ENCODE measurements around the gene GPR146. TPM values are rescaled to one million over a fixed set of nuclear protein-coding genes. Genes with fewer than 3 reads are reported as not detected.

Gene GPR146
- total RNA-seq, 1 donor from 2014 or later = 0.79 TPM

DNA sequence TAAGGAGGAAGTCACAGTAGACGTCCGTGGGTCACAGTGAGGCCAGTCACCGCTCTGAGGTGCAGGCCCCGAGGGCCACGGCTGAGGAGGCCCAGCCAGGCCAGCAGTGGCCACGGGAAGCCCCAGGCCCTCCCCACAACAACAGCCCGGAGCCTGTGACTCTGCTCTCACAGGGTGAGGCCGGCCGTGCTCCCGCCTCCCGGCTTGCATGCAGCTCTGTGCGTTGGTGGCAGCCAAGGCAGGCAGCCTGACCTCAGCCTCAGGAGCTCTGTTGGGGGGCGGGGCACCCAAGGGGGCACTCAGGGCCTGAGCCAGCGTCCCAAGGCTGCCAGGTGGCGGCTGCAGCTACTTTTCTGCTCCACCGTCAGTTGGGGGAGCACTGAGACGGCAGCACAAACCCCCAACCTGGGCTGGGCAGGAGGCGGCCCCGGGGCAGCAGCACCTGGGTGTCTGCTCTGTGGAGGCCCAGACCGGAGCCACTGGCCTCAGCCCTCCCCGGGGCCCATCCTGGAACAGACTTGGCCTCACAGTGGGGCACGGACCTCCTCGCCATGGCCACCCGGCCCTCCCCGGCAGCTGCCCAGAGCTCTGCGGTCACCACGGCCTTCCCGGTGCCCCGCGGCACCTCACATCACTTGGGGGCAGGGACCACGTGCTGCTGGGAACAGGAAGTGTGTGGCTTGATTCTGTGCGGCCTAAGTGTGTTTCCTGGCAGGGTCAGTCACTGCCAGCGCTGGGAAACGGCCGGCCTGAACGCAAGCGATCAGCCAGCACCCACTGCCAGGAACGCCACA, 48.1 kb upstream of the GPR146 start:
- TF ChIP-seq EZH2 (IDR thresholded peaks at IDR 0.05) = no peak
- TF ChIP-seq EZH2phosphoT487 (IDR thresholded peaks at IDR 0.05) = no peak
- TF ChIP-seq, protein P1, sequence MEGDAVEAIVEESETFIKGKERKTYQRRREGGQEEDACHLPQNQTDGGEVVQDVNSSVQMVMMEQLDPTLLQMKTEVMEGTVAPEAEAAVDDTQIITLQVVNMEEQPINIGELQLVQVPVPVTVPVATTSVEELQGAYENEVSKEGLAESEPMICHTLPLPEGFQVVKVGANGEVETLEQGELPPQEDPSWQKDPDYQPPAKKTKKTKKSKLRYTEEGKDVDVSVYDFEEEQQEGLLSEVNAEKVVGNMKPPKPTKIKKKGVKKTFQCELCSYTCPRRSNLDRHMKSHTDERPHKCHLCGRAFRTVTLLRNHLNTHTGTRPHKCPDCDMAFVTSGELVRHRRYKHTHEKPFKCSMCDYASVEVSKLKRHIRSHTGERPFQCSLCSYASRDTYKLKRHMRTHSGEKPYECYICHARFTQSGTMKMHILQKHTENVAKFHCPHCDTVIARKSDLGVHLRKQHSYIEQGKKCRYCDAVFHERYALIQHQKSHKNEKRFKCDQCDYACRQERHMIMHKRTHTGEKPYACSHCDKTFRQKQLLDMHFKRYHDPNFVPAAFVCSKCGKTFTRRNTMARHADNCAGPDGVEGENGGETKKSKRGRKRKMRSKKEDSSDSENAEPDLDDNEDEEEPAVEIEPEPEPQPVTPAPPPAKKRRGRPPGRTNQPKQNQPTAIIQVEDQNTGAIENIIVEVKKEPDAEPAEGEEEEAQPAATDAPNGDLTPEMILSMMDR (IDR thresholded peaks at IDR 0.05) = no peak
- H3K4me1 Mint-ChIP-seq = peaks cover 22% of the 10 kb centered on the region
- H3K36me3 ChIP-seq = no peaks in the 10 kb centered on the region
- H3K9me3 ChIP-seq (ENCODE audit: low read depth) = no peaks in the 10 kb centered on the region
- no peak overlapping the region for H3K4me2 ChIP-seq
- no peak overlapping the region for H3K4me3 Mint-ChIP-seq
- H3F3A ChIP-seq (ENCODE audit: low read depth) = peaks cover 21% of the 10 kb centered on the region
- H3K9ac ChIP-seq = no peak overlapping the region
- H3K27me3 ChIP-seq = no peaks in the 10 kb centered on the region
- H3K27ac Mint-ChIP-seq = no peak overlapping the region
- no peaks in the 10 kb centered on the region for H3K79me2 ChIP-seq (ENCODE audit: low read depth)
- no peak overlapping the region for H2AFZ ChIP-seq (replicated peaks)
- peaks cover 6% of the 10 kb centered on the region for H3K27me3 Mint-ChIP-seq (ENCODE audit: insufficient read depth, low read depth)
- no peak for DNase-seq (ENCODE audit: low spot score)
- no peak overlapping the region for H3K27ac ChIP-seq
- no peaks in the 10 kb centered on the region for H3K36me3 Mint-ChIP-seq
- peaks cover 10% of the 10 kb centered on the region for H3K4me1 ChIP-seq
- H4K20me1 ChIP-seq (ENCODE audit: low read depth) = peaks cover 6% of the 10 kb centered on the region
- H3K9me3 Mint-ChIP-seq = no peaks in the 10 kb centered on the region
- no peak overlapping the region for H3K4me3 ChIP-seq

GRCh38 chr7:997404-998395, 46.6 kb upstream of the GPR146 start:
- H3K9me3 Mint-ChIP-seq = no peaks in the 10 kb centered on the region
- Histone ChIP-seq H3K4me2 (no peak overlapping the region), H3K4me3 (no peak overlapping the region), H3K4me1 (peaks cover 10% of the 10 kb centered on the region), H3K79me2 (ENCODE audit: low read depth) (no peaks in the 10 kb centered on the region), H3K36me3 (no peaks in the 10 kb centered on the region), H3K9ac (peak overlapping the region; percentile 6), H3F3A (ENCODE audit: low read depth) (peaks cover 21% of the 10 kb centered on the region), H3K9me3 (ENCODE audit: low read depth) (no peaks in the 10 kb centered on the region), H2AFZ (replicated peaks) (no peak overlapping the region), H4K20me1 (ENCODE audit: low read depth) (peaks cover 6% of the 10 kb centered on the region), H3K27me3 (no peaks in the 10 kb centered on the region), H3K27ac (no peak overlapping the region)
- peaks cover 4% of the 10 kb centered on the region for H3K27me3 Mint-ChIP-seq (ENCODE audit: insufficient read depth, low read depth)
- TF ChIP-seq EZH2phosphoT487 (IDR thresholded peaks at IDR 0.05) = no peak
- TF ChIP-seq, protein P1 (IDR thresholded peaks at IDR 0.05) = peak; percentile 21
- TF ChIP-seq EZH2 (IDR thresholded peaks at IDR 0.05) = no peak
- H3K4me1 Mint-ChIP-seq = peaks cover 22% of the 10 kb centered on the region
- H3K4me3 Mint-ChIP-seq = no peak overlapping the region
- H3K27ac Mint-ChIP-seq = no peak overlapping the region
- no peaks in the 10 kb centered on the region for H3K36me3 Mint-ChIP-seq
- DNase-seq (ENCODE audit: low spot score) = peak; percentile 53

GRCh38 chr7:999149-999879, 45.0 kb upstream of the GPR146 start:
- no peak overlapping the region for H2AFZ ChIP-seq (replicated peaks)
- TF ChIP-seq, protein P1 (IDR thresholded peaks at IDR 0.05) = no peak
- TF ChIP-seq EZH2phosphoT487 (IDR thresholded peaks at IDR 0.05) (no peak), EZH2 (IDR thresholded peaks at IDR 0.05) (no peak)
- no peaks in the 10 kb centered on the region for H3K27me3 ChIP-seq
- peaks cover 7% of the 10 kb centered on the region for H3K4me1 ChIP-seq
- Mint-ChIP-seq H3K4me3 (no peak overlapping the region), H3K4me1 (peaks cover 12% of the 10 kb centered on the region), H3K27ac (no peak overlapping the region), H3K27me3 (ENCODE audit: insufficient read depth, low read depth) (peaks cover 4% of the 10 kb centered on the region), H3K9me3 (no peaks in the 10 kb centered on the region), H3K36me3 (no peaks in the 10 kb centered on the region)
- H3K27ac ChIP-seq = peak overlapping the region; percentile 58
- H3K9ac ChIP-seq = no peak overlapping the region
- peaks cover 17% of the 10 kb centered on the region for H3F3A ChIP-seq (ENCODE audit: low read depth)
- no peak overlapping the region for H3K4me3 ChIP-seq
- H4K20me1 ChIP-seq (ENCODE audit: low read depth) = peaks cover 4% of the 10 kb centered on the region
- no peak overlapping the region for H3K4me2 ChIP-seq
- H3K36me3 ChIP-seq = no peaks in the 10 kb centered on the region
- no peaks in the 10 kb centered on the region for H3K79me2 ChIP-seq (ENCODE audit: low read depth)
- DNase-seq (ENCODE audit: low spot score) = no peak
- H3K9me3 ChIP-seq (ENCODE audit: low read depth) = no peaks in the 10 kb centered on the region

Data from neural progenitor cell (in vitro differentiated cells).